Measurements from ENCODE around the gene CYP4F3.
"Not testable (repeated sequence)": the region's sequence is repeated elsewhere in the genome, so short reads cannot be mapped to it uniquely, and the experiment has no call there.

The CYP4F3 gene, protein sequence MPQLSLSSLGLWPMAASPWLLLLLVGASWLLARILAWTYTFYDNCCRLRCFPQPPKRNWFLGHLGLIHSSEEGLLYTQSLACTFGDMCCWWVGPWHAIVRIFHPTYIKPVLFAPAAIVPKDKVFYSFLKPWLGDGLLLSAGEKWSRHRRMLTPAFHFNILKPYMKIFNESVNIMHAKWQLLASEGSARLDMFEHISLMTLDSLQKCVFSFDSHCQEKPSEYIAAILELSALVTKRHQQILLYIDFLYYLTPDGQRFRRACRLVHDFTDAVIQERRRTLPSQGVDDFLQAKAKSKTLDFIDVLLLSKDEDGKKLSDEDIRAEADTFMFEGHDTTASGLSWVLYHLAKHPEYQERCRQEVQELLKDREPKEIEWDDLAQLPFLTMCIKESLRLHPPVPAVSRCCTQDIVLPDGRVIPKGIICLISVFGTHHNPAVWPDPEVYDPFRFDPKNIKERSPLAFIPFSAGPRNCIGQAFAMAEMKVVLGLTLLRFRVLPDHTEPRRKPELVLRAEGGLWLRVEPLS

DNA sequence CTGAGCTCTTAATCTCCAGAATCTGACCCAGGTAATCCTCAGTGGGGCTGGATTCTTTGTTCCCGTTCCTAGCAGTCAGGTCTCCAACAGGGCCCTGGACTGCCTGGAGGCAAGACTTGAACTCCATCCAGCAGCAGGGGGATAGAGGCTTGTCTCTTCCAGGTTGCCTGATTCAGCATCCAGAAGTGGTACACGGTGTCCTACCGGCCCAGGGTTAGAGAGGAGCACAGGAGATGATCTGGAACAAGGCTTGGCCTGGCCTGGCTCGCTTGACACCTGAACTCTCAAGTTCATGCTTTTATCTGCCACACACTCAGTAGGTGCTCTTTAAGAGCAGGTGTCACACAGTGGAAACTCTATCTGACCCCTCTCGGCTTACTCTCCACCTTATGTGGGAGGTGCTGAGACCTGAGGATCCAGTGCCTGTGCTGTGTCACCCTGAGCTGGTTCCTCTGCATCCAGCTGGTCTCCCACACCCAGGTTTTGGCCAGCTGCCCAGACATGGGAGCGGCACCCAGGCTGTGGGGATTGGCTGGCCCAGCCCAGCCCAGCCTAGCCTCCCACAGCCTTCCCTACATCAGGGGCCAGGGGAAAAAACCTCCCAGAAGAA is at the start of gene CYP4F3:
CYP4F3 (plus strand) TSS at position 604 of the 610 bp plus-strand sequence. CDS start 519 bp downstream, outside the sequence.
- TF ChIP-seq, protein P1, sequence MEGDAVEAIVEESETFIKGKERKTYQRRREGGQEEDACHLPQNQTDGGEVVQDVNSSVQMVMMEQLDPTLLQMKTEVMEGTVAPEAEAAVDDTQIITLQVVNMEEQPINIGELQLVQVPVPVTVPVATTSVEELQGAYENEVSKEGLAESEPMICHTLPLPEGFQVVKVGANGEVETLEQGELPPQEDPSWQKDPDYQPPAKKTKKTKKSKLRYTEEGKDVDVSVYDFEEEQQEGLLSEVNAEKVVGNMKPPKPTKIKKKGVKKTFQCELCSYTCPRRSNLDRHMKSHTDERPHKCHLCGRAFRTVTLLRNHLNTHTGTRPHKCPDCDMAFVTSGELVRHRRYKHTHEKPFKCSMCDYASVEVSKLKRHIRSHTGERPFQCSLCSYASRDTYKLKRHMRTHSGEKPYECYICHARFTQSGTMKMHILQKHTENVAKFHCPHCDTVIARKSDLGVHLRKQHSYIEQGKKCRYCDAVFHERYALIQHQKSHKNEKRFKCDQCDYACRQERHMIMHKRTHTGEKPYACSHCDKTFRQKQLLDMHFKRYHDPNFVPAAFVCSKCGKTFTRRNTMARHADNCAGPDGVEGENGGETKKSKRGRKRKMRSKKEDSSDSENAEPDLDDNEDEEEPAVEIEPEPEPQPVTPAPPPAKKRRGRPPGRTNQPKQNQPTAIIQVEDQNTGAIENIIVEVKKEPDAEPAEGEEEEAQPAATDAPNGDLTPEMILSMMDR (IDR thresholded peaks at IDR 0.05; ENCODE audit: control insufficient read depth, insufficient read depth, low read depth, low read length, missing control alignments), result no peak
- no peak within 1 kb of the TSS for H3K4me3 ChIP-seq (ENCODE audit: control insufficient read depth, low read depth, low read length)
- no peak for DNase-seq (ENCODE audit: low read depth)

DNA sequence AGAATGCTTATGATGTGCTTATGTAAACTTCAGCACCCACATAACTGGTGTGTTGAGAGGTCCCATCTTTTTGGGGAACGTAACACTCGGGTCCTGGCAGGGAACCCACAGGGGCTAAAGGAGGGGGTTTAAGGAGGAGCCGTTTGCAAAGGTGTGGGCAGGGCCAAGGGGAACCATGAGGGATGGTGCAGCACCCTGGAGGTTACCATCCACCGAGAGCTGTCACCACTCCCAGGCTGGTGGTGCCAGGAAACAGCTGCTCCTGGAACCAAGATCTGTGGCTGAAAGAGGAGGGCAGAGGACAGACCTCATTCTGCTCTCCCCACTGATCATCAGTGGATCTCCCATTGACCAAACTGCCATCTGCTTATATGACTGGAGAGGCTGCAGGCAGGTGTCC is 48.9 kb upstream of the CYP4F3 start:
- TF ChIP-seq, protein P1 (IDR thresholded peaks at IDR 0.05; ENCODE audit: control insufficient read depth, insufficient read depth, low read depth, low read length, missing control alignments), result no peak
- DNase-seq (ENCODE audit: low read depth), result no peak
- H3K4me3 ChIP-seq (ENCODE audit: control insufficient read depth, low read depth, low read length), result no peak overlapping the region

DNA sequence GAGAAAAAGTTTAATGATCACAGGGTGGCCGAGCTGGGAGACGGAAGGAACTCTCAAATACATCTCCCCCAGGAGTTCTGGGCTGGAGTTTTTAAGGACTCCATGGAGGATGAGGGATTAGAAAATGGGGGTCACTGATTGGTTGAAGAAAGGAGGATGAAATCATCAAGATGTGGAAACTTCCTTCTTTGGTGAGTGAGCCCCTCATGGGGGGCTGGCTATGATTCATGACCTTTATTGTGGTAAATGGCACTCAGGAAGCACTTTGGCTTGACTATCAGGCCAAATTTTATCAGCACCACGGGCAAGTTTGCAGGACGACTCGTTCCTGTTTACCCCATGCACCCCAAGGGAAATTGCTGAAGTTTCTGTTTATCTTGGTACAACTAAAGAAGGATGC is 48.2 kb upstream of the CYP4F3 start:
- H3K4me3 ChIP-seq (ENCODE audit: control insufficient read depth, low read depth, low read length); DNase-seq (ENCODE audit: low read depth): not testable (repeated sequence)

DNA sequence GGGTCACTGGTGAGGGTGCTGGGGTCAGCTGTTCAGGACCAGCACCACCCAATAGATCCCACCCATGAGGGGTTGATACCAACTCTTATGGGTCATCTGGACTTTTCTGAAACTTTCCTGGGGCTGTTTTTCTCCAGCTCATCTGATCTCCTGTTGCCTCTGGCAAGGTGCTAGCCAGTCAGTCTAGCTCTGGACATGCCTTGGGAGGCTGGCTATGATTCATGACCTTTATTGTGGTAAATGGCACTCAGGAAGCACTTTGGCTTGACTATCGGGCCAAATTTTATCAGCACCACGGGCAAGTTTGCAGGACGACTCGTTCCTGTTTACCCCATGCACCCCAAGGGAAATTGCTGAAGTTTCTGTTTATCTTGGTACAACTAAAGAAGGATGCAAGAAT is 46.9 kb upstream of the CYP4F3 start:
- DNase-seq (ENCODE audit: low read depth); H3K4me3 ChIP-seq (ENCODE audit: control insufficient read depth, low read depth, low read length): not testable (repeated sequence)

DNA sequence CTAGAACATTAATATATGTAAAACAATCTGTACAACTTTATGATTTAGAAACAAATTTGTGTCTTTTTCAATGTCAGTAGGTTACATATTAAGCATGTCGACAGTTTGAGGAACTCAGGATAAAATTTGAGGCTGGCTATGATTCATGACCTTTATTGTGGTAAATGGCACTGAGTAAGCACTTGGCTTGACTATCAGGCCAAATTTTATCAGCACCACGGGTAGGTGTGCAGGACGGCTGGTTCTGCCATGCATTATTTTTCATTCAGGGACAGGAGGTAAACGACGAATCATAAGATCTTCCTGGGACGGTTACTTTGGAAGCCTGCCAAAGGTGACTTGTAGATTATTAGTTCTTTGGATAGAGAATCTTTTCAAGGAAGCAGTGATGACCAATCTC is 45.6 kb upstream of the CYP4F3 start:
- no peak for DNase-seq (ENCODE audit: low read depth)
- no peak overlapping the region for H3K4me3 ChIP-seq (ENCODE audit: control insufficient read depth, low read depth, low read length)
- TF ChIP-seq, protein P1 (IDR thresholded peaks at IDR 0.05; ENCODE audit: control insufficient read depth, insufficient read depth, low read depth, low read length, missing control alignments), result no peak

DNA sequence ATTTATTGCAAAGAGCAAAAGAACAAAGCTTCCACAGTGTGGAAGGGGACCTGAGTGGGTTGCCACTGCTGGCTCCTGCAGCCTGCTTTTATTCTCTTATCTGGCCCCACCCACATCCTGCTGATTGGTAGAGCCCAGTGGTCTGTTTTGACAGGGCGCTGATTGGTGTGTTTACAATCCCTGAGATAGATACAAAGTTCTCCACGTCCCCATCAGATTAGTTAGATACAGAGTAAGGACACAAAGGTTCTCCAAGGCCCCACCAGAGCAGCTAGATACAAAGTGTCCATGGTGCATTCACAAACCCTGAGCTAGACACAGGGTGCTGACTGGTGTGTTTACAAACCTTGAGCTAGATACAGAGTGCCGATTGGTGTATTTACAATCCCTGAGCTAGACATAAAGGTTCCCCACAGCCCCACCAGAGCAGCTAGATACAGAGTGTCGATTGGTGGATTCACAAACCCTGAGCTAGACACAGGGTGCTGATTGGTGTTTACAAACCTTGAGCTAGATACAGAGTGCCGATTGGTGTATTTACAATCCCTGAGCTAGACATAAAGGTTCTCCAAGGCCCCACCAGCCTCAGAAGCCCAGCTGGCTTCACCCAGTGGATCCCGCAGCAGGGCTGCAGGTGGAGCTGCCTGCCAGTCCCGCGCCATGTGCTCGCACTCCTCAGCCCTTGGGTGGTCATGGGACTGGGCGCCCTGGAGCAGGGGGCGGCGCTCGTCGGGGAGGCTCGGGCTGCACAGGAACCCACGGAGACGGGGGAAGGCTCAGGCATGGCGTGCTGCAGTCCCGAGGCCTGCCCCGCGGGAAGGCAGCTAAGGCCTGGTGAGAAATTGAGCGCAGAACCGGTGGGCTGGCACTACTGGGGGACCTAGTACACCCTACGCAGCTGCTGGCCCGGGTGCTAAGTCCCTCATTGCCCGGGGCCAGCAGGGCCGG is 32.4 kb upstream of the CYP4F3 start:
- H3K4me3 ChIP-seq (ENCODE audit: control insufficient read depth, low read depth, low read length); DNase-seq (ENCODE audit: low read depth): not testable (repeated sequence)

DNA sequence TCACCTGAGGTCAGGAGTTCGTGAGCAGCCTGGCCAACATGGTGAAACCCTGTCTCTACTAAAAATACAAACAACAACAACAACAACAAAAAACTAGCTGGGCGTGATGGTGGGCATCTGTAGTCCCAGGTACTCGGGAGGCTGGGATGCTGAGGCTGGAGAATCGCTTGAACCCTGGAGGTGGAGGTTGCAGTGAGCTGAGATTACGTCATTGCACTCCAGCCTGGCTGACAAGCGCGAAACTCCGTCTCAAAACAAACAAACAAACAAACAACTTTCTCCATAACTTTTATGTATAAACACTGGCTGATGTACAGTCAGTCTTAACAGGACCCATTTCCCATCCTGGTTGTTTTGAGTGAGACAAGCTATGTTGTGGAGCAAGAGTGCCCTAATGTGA is 31.4 kb upstream of the CYP4F3 start:
- TF ChIP-seq, protein P1 (IDR thresholded peaks at IDR 0.05; ENCODE audit: control insufficient read depth, insufficient read depth, low read depth, low read length, missing control alignments), result no peak
- H3K4me3 ChIP-seq (ENCODE audit: control insufficient read depth, low read depth, low read length), result no peak overlapping the region
- no peak for DNase-seq (ENCODE audit: low read depth)

DNA sequence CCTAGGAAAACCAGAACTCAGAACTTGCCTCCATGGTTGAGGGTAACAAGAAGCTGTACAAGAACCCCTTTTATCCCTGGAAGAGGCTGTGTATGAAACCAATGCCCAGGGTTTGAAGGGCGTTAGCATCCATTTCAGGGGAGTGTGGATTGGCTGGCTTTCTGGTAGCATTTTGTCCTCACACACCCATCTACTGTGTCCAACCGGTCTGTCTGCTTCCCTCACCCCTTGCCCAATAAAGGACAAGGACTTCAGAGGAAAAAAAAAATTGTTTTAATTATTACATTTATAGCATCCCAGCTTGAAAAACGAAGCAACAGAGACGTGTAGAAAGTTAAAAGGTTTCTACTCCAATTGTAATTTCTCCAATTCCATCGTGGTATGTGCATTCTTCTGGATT is 28.4 kb upstream of the CYP4F3 start:
- TF ChIP-seq, protein P1 (IDR thresholded peaks at IDR 0.05; ENCODE audit: control insufficient read depth, insufficient read depth, low read depth, low read length, missing control alignments), result no peak
- no peak for DNase-seq (ENCODE audit: low read depth)
- no peak overlapping the region for H3K4me3 ChIP-seq (ENCODE audit: control insufficient read depth, low read depth, low read length)
